Osteoblast (primary cell): ENCODE data around the gene DMD. TPM values are rescaled to one million over a fixed set of nuclear protein-coding genes. Genes with fewer than 3 reads are reported as not detected.

Experiments
- DNase-seq: peaks from one replicate; pipeline ENCODE4 v3.0.0; 2011; ENCODE audit warnings: low spot score, mixed read lengths; ENCODE audit not compliant: insufficient read length; ENCODE audit errors: missing footprints
- H2AFZ ChIP-seq: 2 replicates; pipeline ENCODE4 v1.6.0; 2011; ENCODE audit warnings: mild to moderate bottlenecking, low read length
- H3K27ac ChIP-seq: 2 replicates; pipeline ENCODE4 v1.5.1; 2011; ENCODE audit warnings: mild to moderate bottlenecking, low read depth, low read length, moderate library complexity
- H3K27me3 ChIP-seq: 2 replicates; pipeline ENCODE4 v1.6.0; 2012; ENCODE audit warnings: mild to moderate bottlenecking, control low read depth, inconsistent platforms, low read length, moderate library complexity; ENCODE audit not compliant: insufficient read depth
- H3K36me3 ChIP-seq: 2 replicates; pipeline ENCODE4 v1.5.1; 2011; ENCODE audit warnings: mild to moderate bottlenecking, low read length, control low read depth, moderate library complexity; ENCODE audit not compliant: insufficient read depth
- H3K4me1 ChIP-seq: 2 replicates; pipeline ENCODE4 v1.5.1; 2011; ENCODE audit warnings: mild to moderate bottlenecking, low read length, control low read depth, moderate library complexity; ENCODE audit not compliant: insufficient read depth
- H3K4me2 ChIP-seq: 2 replicates; pipeline ENCODE4 v1.6.0; 2011; ENCODE audit warnings: mild to moderate bottlenecking, low read length; ENCODE audit not compliant: insufficient read depth
- H3K4me3 ChIP-seq: fragments of 200-600 bp; sonication (generic); 3 replicates; pipeline ENCODE4 v1.5.1; 2012; ENCODE audit warnings: mild to moderate bottlenecking, low read length, inconsistent platforms; ENCODE audit not compliant: insufficient read depth
- H3K79me2 ChIP-seq: 2 replicates; pipeline ENCODE4 v1.6.0; 2012; ENCODE audit warnings: mild to moderate bottlenecking, low read length, control low read depth, inconsistent platforms; ENCODE audit not compliant: insufficient read depth
- H3K9me3 ChIP-seq: 2 replicates; pipeline ENCODE4 v1.5.1; 2011; ENCODE audit warnings: low read depth, low read length, control low read depth
- H4K20me1 ChIP-seq: 2 replicates; pipeline ENCODE4 v1.6.0; 2012; ENCODE audit warnings: mild to moderate bottlenecking, low read length, control low read depth; ENCODE audit not compliant: insufficient read depth
- CTCF ChIP-seq: IDR thresholded peaks from 2 replicates; pipeline ENCODE4 v1.5.1; 2011; ENCODE audit warnings: mild to moderate bottlenecking, low read depth, low read length, moderate library complexity; ENCODE audit errors: extremely low read depth
- total RNA-seq: library from RNA; depleted of rRNA; stranded (reverse); fragments of >200 nt; gene quantifications from 2 replicates; pipeline ENCODE4 v1.2.3, GENCODE V29; 2012

The DMD gene
- total RNA-seq, 1 donor, result 12.7 TPM

GRCh38 chrX:31665454-31665853 lies 1545.9 kb downstream of the DMD start:
- no peak overlapping the region for H2AFZ ChIP-seq
- H3K79me2 ChIP-seq, result no peaks in the 10 kb centered on the region
- DNase-seq, result no peak
- no peak overlapping the region for H3K4me3 ChIP-seq
- H3K4me1 ChIP-seq, result no peaks in the 10 kb centered on the region
- no peak overlapping the region for H3K27ac ChIP-seq
- H4K20me1 ChIP-seq, result no peaks in the 10 kb centered on the region
- H3K27me3 ChIP-seq, result no peaks in the 10 kb centered on the region
- H3K36me3 ChIP-seq, result no peaks in the 10 kb centered on the region
- no peak overlapping the region for H3K4me2 ChIP-seq
- H3K9me3 ChIP-seq, result no peaks in the 10 kb centered on the region
- TF ChIP-seq CTCF, result no peak

GRCh38 chrX:31663172-31663571 lies 1548.2 kb downstream of the DMD start:
- Histone ChIP-seq H3K4me2 (no peak overlapping the region), H4K20me1 (no peaks in the 10 kb centered on the region), H3K27me3 (no peaks in the 10 kb centered on the region), H3K36me3 (no peaks in the 10 kb centered on the region), H2AFZ (no peak overlapping the region), H3K4me1 (no peaks in the 10 kb centered on the region), H3K79me2 (no peaks in the 10 kb centered on the region), H3K4me3 (no peak overlapping the region), H3K9me3 (no peaks in the 10 kb centered on the region), H3K27ac (no peak overlapping the region)
- DNase-seq, result no peak
- TF ChIP-seq CTCF, result no peak

GRCh38 chrX:31661280-31661810 lies 1550.0 kb downstream of the DMD start:
- DNase-seq, result no peak

GRCh38 chrX:31658360-31658759 lies 1553.0 kb downstream of the DMD start:
- no peaks in the 10 kb centered on the region for H3K9me3 ChIP-seq
- H2AFZ ChIP-seq, result no peak overlapping the region
- H3K27me3 ChIP-seq, result no peaks in the 10 kb centered on the region
- no peaks in the 10 kb centered on the region for H4K20me1 ChIP-seq
- H3K36me3 ChIP-seq, result no peaks in the 10 kb centered on the region
- no peaks in the 10 kb centered on the region for H3K4me1 ChIP-seq
- H3K79me2 ChIP-seq, result no peaks in the 10 kb centered on the region
- DNase-seq, result peak; percentile 27
- H3K4me2 ChIP-seq, result no peak overlapping the region
- no peak overlapping the region for H3K27ac ChIP-seq
- H3K4me3 ChIP-seq, result no peak overlapping the region
- peak; percentile 47 for TF ChIP-seq CTCF

More at GRCh38 chrX:31661280-31661810, 1550.0 kb downstream of the DMD start:
- Histone ChIP-seq H3K4me1 (no peaks in the 10 kb centered on the region), H3K4me2 (no peak overlapping the region), H3K27ac (no peak overlapping the region), H2AFZ (no peak overlapping the region), H3K4me3 (no peak overlapping the region), H4K20me1 (no peaks in the 10 kb centered on the region), H3K9me3 (no peaks in the 10 kb centered on the region), H3K79me2 (no peaks in the 10 kb centered on the region), H3K36me3 (no peaks in the 10 kb centered on the region), H3K27me3 (no peaks in the 10 kb centered on the region)
- TF ChIP-seq CTCF, result no peak
